PFSK-1 (cell line): ENCODE measurements around the gene DTNA.

Experiments used
- FOXP2 ChIP-seq: optimal IDR thresholded peaks from 2 replicates; pipeline ENCODE3; 2011; ENCODE audit warnings: borderline replicate concordance, control low read depth, inconsistent platforms; ENCODE audit not compliant: insufficient read depth; ENCODE audit errors: extremely low read length, extremely low read depth
- POLR2AphosphoS5 ChIP-seq: IDR thresholded peaks from 2 replicates; pipeline ENCODE4 v1.6.1; 2012; ENCODE audit warnings: low read depth, mild to moderate bottlenecking, control low read depth, low read length, moderate library complexity
- REST ChIP-seq, 2 experiments: IDR thresholded peaks; 2 replicates each; pipeline versions ENCODE4 v1.6.1 to v1.8.0; 2011 to 2012; ENCODE audit warnings: low read depth in 2 of 2, low read length in 2 of 2, control low read depth in 1 of 2, inconsistent platforms in 1 of 2, mild to moderate bottlenecking in 1 of 2, moderate library complexity in 1 of 2; ENCODE audit not compliant: insufficient read depth in 1 of 2
- SIN3A ChIP-seq: IDR thresholded peaks from 2 replicates; pipeline ENCODE4 v1.6.1; 2012; ENCODE audit warnings: mild to moderate bottlenecking, low read length, moderate library complexity, borderline replicate concordance; ENCODE audit not compliant: insufficient read depth
- TAF1 ChIP-seq: IDR thresholded peaks from 2 replicates; pipeline ENCODE4 v1.6.1; 2012; ENCODE audit warnings: low read length, control low read depth, borderline replicate concordance; ENCODE audit not compliant: insufficient read depth

- TF ChIP-seq SIN3A (no peak), TAF1 (no peak), POLR2AphosphoS5 (no peak), FOXP2 (no peak), REST (IDR thresholded peaks at IDR 0.05; ENCODE audit: insufficient read depth in 1 of 2, low read depth in 2 of 2, low read length in 2 of 2) (peak in 1 of 2 experiments; percentile 57; a peak in 1 of 4 replicates)
Measured at GRCh38 chr18:34729264-34729663, 19.2 kb downstream of the DTNA start.
